K562 (cell line): Measurements from ENCODE around the gene PPP1R12B. TPM values are rescaled to one million over a fixed set of nuclear protein-coding genes. Genes with fewer than 3 reads are reported as not detected.

Experiments used
- ATF1 ChIP-seq, 2 experiments: fragments of 450-650 bp in 1 of 2; IDR thresholded peaks; 2 replicates each; pipeline ENCODE4 v1.6.1; 2016; ENCODE audit warnings: missing compliant biosample characterization in 1 of 2, missing genetic modification characterization in 1 of 2
- FOXJ3 ChIP-seq: sonication (generic); formaldehyde crosslinking; IDR thresholded peaks from 2 replicates; pipeline ENCODE4 v1.4.0; 2020; ENCODE audit warnings: mild to moderate bottlenecking, missing genetic modification reagents
- GTF2A2 ChIP-seq: IDR thresholded peaks from 2 replicates; pipeline ENCODE4 v1.6.1; 2016; ENCODE audit warnings: mild to moderate bottlenecking, missing genetic modification characterization, missing compliant biosample characterization
- LARP7 ChIP-seq: fragments of 450-650 bp; IDR thresholded peaks from 2 replicates; pipeline ENCODE4 v1.6.1; 2016
- MTA1 ChIP-seq: fragments of 450-650 bp; IDR thresholded peaks from 2 replicates; pipeline ENCODE4 v1.6.1; 2017; ENCODE audit warnings: borderline replicate concordance
- MYNN ChIP-seq, 2 experiments: sonication (generic); formaldehyde crosslinking in 1 of 2; IDR thresholded peaks; 2 replicates each; pipeline versions ENCODE4 v1.5.0 to v1.6.1; 2016 to 2020; ENCODE audit warnings: antibody characterized with exemption in 1 of 2, missing genetic modification reagents in 1 of 2
- NFRKB ChIP-seq: fragments of 450-650 bp; IDR thresholded peaks from 2 replicates; pipeline ENCODE4 v1.6.1; 2016; ENCODE audit warnings: low read depth
- NR2C2 ChIP-seq, 2 experiments: fragments of 200-800 bp in 1 of 2; sonication (Bioruptor generic) in 1 of 2; sonication (generic) in 1 of 2; formaldehyde crosslinking in 1 of 2; IDR thresholded peaks; 2 replicates each; pipeline versions ENCODE4 v1.6.1 to v1.8.0; 2016 to 2022; ENCODE audit warnings: mild to moderate bottlenecking in 1 of 2, missing compliant biosample characterization in 1 of 2, missing genetic modification characterization in 1 of 2, missing genetic modification reagents in 1 of 2
- SRSF3 ChIP-seq: fragments of 200-400 bp; formaldehyde crosslinking; IDR thresholded peaks from 2 replicates; pipeline ENCODE4 v1.6.1; 2016; ENCODE audit warnings: mild to moderate bottlenecking, low read length, moderate library complexity; ENCODE audit not compliant: insufficient read depth
- ZNF766 ChIP-seq: fragments of 200-800 bp; sonication (Bioruptor generic); conservative IDR thresholded peaks from 2 replicates; pipeline ENCODE4 v1.6.1; 2016; ENCODE audit warnings: missing genetic modification characterization, missing compliant biosample characterization
- polyA plus RNA-seq, 8 experiments: library from polyadenylated mRNA; depleted of rRNA in 4 of 8; stranded (reverse) in 5 of 8; unstranded in 3 of 8; fragments of >200 nt; fragmentation: Nextera tagmentation in 2 of 8; fragmentation: Illumina TruSeq in 1 of 8; extraction: Ambion mirVana in 2 of 8; extraction: Trizol in 1 of 8; gene quantifications; 2 replicates each; pipeline versions ENCODE4 v1.2.1 to v1.2.3, GENCODE V29; 2011 to 2014; ENCODE audit warnings: inconsistent platforms in 1 of 8, missing spikeins in 1 of 8
- total RNA-seq, 7 experiments: library from RNA; depleted of rRNA in 6 of 7; stranded (reverse); fragments of >200 nt in 6 of 7; fragmentation: Illumina TruSeq in 2 of 7; extraction: Trizol in 2 of 7; gene quantifications; 2 replicates each; pipeline versions ENCODE4 v1.2.1 to v1.2.3, GENCODE V29; 2011 to 2021; ENCODE audit warnings: low replicate concordance in 1 of 7
- TF ChIP-seq, protein P1 (sequence below): fragments of 450-650 bp; IDR thresholded peaks from 2 replicates; pipeline ENCODE4 v1.6.1; 2016; ENCODE audit warnings: mild to moderate bottlenecking, moderate library complexity
- TF ChIP-seq, protein P2 (sequence below): fragments of 450-650 bp; formaldehyde crosslinking; IDR thresholded peaks from 2 replicates; pipeline ENCODE4 v1.4.0; 2020; ENCODE audit warnings: mild to moderate bottlenecking, moderate library complexity
- TF ChIP-seq, protein P3 (sequence below): sonication (generic); formaldehyde crosslinking; IDR thresholded peaks from 2 replicates; pipeline ENCODE4 v1.9.0; 2022; ENCODE audit warnings: mild to moderate bottlenecking, missing genetic modification reagents

The PPP1R12B gene
- total and polyA plus RNA-seq, 9 of the 15 experiments (the other 6 are each of a cell fraction or from before 2014, with no cell fraction given) = 0.73 to 16.9 (median 13.6) TPM

DNA sequence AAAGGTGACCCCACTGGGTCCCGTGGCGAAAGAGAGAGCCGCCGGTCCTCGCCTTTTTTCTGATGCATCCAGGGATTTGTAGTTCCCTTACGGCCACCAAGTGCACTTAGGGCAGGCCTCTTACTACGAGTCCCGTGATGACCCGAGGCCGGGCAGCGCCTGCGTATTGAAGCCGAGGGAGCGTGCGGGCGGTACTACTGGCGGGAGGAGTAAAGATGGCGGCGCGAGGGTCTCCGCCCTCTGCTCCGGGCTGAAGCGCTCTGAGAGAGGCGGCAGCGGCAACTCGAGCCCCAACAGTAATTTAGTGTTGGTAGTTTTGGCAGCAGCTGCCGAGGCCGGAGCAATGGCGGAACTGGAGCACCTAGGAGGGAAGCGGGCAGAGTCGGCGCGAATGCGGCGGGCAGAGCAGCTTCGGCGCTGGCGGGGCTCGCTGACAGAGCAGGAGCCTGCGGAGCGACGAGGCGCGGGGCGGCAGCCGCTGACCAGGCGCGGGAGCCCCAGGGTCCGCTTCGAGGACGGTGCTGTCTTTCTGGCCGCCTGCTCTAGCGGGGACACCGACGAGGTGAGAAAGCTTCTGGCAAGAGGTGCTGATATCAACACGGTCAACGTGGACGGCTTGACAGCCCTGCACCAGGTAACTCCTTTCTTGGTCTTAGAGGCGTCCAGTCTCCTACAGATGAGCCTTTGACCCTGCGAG is at the start of gene PPP1R12B (continued):
- no peak for TF ChIP-seq MYNN (IDR thresholded peaks at IDR 0.05)
- no peak for TF ChIP-seq MYNN (CRISPR knock-in tag; IDR thresholded peaks at IDR 0.05)
- no peak for TF ChIP-seq FOXJ3 (CRISPR knock-in tag)
- no peak for TF ChIP-seq SRSF3
- peak; percentile 97 for TF ChIP-seq NR2C2 (CRISPR knock-in tag; IDR thresholded peaks at IDR 0.05)
- TF ChIP-seq NR2C2 (tag; IDR thresholded peaks at IDR 0.05) = peak; percentile 100
- TF ChIP-seq, protein P1, sequence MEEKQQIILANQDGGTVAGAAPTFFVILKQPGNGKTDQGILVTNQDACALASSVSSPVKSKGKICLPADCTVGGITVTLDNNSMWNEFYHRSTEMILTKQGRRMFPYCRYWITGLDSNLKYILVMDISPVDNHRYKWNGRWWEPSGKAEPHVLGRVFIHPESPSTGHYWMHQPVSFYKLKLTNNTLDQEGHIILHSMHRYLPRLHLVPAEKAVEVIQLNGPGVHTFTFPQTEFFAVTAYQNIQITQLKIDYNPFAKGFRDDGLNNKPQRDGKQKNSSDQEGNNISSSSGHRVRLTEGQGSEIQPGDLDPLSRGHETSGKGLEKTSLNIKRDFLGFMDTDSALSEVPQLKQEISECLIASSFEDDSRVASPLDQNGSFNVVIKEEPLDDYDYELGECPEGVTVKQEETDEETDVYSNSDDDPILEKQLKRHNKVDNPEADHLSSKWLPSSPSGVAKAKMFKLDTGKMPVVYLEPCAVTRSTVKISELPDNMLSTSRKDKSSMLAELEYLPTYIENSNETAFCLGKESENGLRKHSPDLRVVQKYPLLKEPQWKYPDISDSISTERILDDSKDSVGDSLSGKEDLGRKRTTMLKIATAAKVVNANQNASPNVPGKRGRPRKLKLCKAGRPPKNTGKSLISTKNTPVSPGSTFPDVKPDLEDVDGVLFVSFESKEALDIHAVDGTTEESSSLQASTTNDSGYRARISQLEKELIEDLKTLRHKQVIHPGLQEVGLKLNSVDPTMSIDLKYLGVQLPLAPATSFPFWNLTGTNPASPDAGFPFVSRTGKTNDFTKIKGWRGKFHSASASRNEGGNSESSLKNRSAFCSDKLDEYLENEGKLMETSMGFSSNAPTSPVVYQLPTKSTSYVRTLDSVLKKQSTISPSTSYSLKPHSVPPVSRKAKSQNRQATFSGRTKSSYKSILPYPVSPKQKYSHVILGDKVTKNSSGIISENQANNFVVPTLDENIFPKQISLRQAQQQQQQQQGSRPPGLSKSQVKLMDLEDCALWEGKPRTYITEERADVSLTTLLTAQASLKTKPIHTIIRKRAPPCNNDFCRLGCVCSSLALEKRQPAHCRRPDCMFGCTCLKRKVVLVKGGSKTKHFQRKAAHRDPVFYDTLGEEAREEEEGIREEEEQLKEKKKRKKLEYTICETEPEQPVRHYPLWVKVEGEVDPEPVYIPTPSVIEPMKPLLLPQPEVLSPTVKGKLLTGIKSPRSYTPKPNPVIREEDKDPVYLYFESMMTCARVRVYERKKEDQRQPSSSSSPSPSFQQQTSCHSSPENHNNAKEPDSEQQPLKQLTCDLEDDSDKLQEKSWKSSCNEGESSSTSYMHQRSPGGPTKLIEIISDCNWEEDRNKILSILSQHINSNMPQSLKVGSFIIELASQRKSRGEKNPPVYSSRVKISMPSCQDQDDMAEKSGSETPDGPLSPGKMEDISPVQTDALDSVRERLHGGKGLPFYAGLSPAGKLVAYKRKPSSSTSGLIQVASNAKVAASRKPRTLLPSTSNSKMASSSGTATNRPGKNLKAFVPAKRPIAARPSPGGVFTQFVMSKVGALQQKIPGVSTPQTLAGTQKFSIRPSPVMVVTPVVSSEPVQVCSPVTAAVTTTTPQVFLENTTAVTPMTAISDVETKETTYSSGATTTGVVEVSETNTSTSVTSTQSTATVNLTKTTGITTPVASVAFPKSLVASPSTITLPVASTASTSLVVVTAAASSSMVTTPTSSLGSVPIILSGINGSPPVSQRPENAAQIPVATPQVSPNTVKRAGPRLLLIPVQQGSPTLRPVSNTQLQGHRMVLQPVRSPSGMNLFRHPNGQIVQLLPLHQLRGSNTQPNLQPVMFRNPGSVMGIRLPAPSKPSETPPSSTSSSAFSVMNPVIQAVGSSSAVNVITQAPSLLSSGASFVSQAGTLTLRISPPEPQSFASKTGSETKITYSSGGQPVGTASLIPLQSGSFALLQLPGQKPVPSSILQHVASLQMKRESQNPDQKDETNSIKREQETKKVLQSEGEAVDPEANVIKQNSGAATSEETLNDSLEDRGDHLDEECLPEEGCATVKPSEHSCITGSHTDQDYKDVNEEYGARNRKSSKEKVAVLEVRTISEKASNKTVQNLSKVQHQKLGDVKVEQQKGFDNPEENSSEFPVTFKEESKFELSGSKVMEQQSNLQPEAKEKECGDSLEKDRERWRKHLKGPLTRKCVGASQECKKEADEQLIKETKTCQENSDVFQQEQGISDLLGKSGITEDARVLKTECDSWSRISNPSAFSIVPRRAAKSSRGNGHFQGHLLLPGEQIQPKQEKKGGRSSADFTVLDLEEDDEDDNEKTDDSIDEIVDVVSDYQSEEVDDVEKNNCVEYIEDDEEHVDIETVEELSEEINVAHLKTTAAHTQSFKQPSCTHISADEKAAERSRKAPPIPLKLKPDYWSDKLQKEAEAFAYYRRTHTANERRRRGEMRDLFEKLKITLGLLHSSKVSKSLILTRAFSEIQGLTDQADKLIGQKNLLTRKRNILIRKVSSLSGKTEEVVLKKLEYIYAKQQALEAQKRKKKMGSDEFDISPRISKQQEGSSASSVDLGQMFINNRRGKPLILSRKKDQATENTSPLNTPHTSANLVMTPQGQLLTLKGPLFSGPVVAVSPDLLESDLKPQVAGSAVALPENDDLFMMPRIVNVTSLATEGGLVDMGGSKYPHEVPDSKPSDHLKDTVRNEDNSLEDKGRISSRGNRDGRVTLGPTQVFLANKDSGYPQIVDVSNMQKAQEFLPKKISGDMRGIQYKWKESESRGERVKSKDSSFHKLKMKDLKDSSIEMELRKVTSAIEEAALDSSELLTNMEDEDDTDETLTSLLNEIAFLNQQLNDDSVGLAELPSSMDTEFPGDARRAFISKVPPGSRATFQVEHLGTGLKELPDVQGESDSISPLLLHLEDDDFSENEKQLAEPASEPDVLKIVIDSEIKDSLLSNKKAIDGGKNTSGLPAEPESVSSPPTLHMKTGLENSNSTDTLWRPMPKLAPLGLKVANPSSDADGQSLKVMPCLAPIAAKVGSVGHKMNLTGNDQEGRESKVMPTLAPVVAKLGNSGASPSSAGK = peak; percentile 60; the same call in 1 of the 2 replicates
- TF ChIP-seq MTA1 = peak; percentile 98
- TF ChIP-seq LARP7 = 0 out of 2 replicates have a peak, but pooled peaks have one; percentile 47
- TF ChIP-seq ATF1 (CRISPR knock-in tag; IDR thresholded peaks at IDR 0.05) = peak; percentile 40; the same call in 1 of the 2 replicates
- peak; percentile 99 for TF ChIP-seq ATF1 (tag; IDR thresholded peaks at IDR 0.05)
- TF ChIP-seq, protein P2, sequence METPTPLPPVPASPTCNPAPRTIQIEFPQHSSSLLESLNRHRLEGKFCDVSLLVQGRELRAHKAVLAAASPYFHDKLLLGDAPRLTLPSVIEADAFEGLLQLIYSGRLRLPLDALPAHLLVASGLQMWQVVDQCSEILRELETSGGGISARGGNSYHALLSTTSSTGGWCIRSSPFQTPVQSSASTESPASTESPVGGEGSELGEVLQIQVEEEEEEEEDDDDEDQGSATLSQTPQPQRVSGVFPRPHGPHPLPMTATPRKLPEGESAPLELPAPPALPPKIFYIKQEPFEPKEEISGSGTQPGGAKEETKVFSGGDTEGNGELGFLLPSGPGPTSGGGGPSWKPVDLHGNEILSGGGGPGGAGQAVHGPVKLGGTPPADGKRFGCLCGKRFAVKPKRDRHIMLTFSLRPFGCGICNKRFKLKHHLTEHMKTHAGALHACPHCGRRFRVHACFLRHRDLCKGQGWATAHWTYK (CRISPR knock-in tag) = peak; percentile 87; the same call in 1 of the 2 replicates
- peak; percentile 89 for TF ChIP-seq NFRKB
- TF ChIP-seq ZNF766 (CRISPR knock-in tag) = peak; percentile 96
- 0 out of 2 replicates have a peak, but pooled peaks have one; percentile 41 for TF ChIP-seq GTF2A2 (tag)
- TF ChIP-seq, protein P3, sequence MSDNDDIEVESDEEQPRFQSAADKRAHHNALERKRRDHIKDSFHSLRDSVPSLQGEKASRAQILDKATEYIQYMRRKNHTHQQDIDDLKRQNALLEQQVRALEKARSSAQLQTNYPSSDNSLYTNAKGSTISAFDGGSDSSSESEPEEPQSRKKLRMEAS (CRISPR knock-in tag) = peak; percentile 82
